Peyer's patch (tissue), 4 donors: ENCODE results near the gene RUNX1.

Source experiments
- CTCF ChIP-seq, 6 experiments: fragments of 450-650 bp in 4 of 6; fragments of 200-600 bp in 2 of 6; sonication (generic) in 1 of 6; IDR thresholded peaks; one replicate each; pipeline ENCODE4 v1.5.1; 2017 to 2019; ENCODE audit warnings: antibody characterized with exemption in 6 of 6, mild to moderate bottlenecking in 3 of 6, moderate library complexity in 1 of 6
- POLR2A ChIP-seq, 2 donors: fragments of 450-650 bp; IDR thresholded peaks; one replicate each; pipeline ENCODE4 v1.5.1; 2017; ENCODE audit warnings: antibody characterized with exemption in 2 of 2, mild to moderate bottlenecking in 2 of 2, moderate library complexity in 2 of 2

- no peak for TF ChIP-seq CTCF (IDR thresholded peaks at IDR 0.05)
- no peak for TF ChIP-seq POLR2A (IDR thresholded peaks at IDR 0.05)
Observed at GRCh38 chr21:34878501-34878900, 170.6 kb downstream of the RUNX1 start.
